Epidermal melanocyte (primary cell): ENCODE data around the gene FCGBP.
"Not testable (repeated sequence)": the region's sequence is repeated elsewhere in the genome, so short reads cannot be mapped to it uniquely, and the experiment has no call there.

Experiments
- DNase-seq: peaks from one replicate; pipeline ENCODE4 v3.0.0; 2011; ENCODE audit warnings: low spot score; ENCODE audit not compliant: insufficient read length

The FCGBP gene

DNA sequence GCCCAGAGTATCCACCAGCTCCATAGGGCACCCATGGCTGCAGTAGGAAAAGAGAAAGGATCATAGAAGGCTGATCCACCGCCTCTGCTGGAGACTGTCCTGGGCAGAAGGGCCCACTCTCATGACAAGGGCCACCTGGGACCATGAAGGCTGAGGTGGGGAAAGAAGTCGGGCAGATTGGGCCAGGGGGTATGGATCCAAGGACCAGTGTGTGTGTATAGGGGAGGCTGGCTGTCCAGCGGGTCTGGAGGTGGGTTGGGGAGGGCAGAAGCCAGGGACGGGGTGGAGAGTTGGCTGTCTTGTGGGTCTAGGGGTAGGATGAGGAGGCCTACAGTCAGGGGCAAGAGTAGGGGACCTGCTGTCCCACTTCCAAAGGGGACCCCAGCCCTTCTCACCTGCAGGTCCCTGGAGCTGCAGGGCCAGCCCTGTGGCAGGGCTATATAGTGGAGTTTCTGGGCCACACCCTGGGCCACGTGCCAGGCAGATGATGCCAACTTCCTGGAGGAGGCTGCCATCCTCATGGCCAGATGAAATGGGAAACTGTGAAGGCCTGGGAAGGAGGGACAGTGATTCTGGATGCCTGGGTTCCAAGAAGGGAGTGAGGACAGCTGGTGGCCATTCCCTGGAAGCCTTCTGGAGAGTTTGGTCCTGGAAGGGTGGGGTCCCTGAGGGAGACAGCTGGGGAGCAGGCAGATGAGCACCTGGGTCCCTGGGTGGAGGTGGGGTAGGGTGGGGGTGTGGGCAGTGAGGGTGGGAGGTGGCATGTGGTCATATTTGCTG, at the start of gene FCGBP:
Gene FCGBP (minus strand): TSS at position 51 of the 780 bp plus-strand sequence.
- DNase-seq = no peak

DNA sequence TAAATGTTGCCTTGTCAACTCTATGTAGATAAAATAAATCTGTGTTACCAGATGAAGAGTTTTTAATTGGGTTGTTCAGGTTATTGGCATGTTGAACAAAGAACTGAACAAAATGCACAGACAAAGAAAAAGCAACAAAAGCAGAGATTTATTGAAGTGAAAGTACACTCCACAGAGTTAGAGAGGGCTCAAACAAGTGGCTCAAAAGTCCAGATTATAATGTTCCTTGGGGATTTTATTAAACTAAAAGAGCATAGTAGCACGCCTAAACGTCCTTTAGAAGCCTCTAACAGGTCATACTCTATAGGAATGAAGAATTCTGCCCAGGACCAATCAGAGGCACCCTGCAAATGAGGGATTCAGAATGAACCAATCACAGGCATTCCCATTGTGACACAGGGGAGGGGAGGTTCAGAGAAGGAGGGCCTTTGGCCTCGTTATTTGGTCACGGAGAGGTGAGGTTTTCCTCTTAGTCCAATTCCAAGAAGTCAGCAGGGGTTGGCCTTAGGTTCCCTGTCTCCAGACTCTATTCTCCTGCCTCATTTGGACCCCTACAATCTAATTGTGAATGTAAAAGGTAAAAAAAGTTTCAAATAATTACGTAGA, 49.4 kb upstream of the FCGBP start:
- DNase-seq = no peak

DNA sequence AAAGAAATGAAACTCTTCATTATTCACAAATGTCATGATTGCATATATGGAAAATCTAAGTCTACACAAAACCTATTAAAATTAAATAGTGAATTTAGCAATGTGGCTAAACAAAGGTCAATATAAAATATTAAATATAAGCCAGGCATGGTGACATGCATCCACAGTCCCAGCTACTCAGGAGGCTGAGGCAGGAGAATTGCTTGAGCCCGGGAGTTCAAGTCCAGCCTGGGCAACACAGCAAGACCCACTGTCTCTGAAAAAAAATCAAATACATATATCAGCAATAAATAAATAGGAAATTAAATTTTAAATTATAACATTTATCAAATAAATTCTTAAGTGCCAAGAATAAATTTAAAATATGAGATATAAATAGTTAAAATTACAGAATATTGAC, 48.4 kb upstream of the FCGBP start:
- no peak for DNase-seq

DNA sequence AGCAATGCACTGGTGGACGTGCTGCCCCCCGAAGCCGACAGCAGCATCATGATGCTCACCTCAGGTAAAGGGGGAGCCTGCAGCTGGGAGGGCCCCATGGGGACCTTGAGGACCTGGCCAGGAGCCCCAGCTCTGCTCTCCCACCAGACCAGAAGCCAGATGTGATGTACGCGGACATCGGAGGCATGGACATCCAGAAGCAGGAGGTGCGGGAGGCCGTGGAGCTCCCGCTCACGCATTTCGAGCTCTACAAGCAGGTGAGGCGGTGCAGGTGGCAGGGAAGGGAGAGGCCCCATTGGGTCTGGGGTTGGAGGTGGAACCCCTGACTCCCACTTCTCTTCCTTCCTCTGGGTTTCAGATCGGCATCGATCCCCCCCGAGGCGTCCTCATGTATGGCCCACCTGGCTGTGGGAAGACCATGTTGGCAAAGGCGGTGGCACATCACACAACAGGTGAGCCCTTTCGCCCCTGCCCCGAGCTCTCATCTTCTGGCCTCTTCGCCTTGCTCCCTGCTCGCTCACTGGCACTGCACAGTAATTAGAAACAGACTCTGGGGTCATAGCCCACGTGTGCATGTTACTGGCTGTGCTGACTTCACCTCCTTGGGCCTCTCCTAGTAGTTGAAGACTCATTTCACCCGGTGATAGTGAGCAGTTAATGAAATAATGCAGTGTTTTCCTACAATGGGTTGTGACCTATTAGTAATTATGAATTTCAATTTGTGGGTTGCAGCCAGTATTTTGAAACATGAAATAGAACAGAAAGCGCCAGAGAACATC, 40.1 kb upstream of the FCGBP start:
- DNase-seq = no peak

DNA sequence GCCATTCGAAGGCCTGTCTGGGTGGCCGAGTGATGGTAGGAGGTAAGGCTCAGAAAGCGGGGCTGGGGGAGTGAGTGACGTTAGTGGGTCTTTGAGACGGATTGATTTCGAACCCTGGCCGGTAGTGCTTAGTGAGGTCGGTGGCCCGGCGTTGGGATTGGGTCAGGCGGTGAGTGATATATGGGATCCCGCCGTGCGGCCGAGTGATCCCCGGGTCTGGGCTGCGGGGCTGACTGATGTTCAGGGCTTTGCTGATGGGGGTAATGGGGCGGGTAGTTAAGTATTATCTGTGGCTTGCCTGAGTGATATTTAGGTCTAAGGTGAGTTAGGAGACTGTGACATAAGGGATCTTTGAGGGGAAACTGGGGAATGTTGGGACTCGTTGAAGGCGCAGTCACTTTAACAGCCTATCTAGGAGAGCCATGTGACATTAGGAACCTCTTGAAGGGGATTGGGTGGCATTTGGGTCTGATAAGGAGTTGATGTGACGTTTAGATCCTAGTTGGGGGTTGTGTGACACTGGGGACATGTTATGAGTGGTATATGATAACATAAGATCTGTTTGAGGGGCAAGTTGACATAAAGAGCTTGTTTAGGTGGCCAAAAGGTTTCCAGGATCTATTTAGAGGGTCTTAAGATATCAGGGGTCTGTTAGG, 37.1 kb upstream of the FCGBP start:
- no peak for DNase-seq

DNA sequence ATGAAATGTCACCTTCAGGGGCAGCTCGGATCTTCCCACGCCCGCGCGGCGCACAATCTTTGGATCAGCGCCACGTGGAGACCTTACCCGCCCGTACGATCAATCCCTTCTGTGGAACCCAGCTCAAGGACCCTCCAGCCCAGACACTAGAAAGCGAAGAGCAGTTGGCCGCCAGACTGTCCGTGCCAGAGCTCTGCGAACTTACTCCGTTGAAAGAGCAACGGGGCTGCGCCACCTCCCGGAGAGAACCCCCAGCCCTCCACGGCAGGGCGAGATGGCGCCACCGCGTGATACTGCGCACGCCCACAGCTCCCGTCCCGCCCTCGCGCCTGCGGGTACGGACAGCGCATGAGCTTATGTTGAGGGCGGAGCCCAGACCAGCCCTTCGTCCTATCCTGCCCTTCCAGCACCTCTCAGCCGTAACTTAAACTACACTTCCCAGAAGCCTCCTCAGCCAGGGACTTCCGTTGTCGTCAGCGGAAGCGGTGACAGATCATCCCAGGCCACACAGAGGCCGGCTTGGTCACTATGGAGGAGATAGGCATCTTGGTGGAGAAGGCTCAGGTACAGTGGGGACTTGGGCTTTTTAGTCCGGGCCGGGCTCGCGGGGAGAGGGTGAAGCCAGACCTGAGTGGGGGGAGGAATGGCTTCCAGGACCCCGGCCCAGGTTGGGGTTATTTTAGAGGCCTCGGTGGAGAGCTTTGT, 36.4 kb upstream of the FCGBP start, which contains the start of gene PSMC4:
Gene PSMC4 (plus strand): TSS at position 491 of the 705 bp plus-strand sequence. CDS start 38 bp downstream, at position 529.
- DNase-seq = peak; percentile 89

DNA sequence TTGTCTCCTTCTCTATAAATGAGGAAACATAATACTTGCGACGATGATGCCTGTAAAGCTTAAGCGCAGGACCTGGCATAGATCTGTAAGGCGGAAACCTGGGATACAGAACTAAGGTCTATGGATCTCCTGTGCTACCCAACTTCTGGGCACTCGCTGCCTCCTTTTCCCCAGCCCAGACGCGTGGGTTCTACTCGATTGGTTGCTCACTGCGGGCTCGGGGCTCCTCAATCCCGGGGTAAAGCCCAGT, 35.9 kb upstream of the FCGBP start:
- no peak for DNase-seq

DNA sequence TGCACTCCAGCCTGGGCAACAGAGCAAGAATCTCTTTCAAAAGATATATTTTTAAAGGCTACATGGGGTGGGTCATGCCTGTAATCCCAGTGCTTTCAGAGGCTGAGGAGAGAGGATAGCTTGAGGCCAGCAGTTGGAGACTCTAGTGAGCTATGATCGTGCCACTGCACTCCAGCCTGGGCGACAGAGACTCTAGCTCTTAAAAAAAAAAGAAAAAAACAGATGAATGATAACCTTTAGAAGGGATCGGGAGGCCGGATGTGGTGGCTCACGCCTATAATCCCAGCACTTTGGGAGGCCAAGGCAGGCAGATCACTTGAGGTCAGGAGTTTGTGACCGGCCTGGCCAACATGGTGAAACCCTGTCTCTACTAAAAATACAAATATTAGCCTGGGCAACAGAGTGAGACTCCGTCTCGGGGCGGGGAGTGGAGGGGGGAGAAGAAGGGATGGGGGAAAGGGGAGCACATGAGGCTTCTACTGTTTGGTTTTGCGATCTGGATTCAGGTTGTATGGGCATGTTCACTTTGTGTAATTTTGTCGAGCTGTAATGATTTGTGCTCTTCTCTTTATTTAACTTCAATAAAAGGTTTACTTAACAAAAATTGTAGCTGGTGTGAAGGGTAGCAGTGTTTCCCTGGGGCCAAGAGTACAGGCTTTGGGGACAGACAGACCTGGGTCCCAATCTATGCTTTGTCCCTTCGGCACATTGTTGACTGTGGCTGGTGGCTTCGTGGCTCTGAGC, 35.4 kb upstream of the FCGBP start:
- DNase-seq = no peak

DNA sequence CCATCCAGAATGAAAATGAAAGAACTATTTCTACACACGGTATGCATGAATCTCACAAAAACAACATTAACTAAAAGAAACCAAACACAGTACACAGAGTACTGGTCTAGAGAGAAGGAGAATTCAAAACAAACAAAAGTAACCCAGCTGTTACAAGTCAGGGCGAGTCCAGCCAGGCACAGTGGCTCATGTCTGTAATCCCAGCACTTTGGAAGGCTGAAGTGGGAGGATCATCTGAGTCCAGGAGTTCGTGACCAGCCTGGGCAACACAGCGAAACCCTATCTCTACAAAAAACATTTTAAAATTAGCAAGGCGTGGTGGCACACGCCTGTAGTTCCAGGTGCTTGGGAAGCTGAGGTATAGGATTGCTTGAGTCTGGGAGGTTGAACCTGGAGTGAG, 34.8 kb upstream of the FCGBP start:
- no peak for DNase-seq

DNA sequence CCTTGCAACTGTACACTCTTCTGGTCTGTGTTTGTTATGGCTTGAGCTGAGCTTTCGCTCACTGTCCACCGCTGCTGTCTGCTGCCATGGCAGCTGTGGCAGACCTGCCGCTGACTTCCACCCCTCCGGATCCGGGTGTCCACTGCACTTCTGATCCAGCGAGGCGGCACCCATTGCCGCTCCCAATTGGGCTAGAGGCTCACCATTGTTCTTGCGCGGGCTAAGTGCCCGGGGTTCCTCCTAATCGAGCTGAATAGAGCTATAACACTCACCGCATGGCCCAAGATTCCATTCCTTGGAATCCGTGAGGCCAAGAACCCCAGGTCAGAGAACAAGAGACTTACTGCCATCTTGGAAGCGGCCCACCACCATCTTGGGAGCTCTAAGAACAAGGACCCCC, 34.4 kb upstream of the FCGBP start:
- no peak for DNase-seq

DNA sequence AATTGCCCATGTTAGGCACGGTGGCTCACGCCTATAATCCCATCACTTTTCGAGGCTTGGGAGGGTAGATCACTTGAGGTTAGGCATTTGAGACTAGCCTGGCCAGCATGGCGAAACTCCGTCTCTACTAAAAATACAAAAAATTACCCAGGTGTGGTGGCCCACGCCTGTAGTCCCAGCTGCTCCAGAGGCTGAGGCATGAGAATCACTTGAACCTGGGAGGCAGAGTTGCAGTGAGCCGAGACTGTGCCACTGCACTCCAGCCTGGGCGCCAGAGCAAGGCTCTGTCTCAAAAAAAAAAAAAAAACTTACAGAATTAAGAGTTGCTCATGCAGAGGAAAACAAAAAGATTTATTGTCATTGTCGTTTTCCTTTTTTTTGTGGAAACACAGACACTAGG, 33.1 kb upstream of the FCGBP start:
- no peak for DNase-seq

DNA sequence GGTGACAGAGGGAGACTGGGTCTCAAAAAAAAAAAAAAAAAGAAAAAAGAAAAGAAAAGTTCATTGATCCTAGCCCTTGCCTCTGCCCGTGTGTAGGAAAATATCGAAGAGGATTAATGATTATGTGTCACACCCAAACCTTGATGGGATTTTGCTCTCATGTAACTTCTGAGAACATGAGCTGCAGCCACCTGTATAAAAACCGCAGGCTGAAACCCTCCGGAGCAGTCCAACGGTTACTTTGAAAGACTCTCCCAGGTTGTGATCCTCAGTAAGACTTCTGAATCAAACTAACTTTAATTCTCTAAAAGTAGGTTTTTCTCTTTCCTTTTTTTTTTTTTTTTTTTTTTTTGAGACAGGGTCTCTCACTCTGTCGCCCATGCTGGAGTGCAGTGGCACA, 32.2 kb upstream of the FCGBP start:
- no peak for DNase-seq

DNA sequence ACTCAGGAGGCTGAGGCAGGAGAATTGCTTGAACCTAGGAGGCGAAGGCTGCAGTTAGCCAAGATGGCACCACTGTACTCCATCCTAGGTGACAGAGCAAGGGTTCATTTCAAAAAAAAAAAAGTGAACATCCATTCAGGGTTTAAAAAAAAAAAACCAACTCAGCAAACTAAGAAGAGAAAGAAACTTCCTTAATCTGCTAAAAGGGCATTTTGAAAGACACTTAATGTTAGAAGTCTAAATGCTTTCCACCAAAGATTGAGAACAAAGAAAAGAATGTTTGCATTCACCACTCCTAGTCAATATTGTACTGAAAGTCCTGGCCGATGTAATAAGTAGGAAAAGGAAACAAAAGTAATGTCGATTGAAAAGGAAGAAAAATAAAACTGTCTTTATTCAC, 29.5 kb upstream of the FCGBP start:
- DNase-seq = no peak

DNA sequence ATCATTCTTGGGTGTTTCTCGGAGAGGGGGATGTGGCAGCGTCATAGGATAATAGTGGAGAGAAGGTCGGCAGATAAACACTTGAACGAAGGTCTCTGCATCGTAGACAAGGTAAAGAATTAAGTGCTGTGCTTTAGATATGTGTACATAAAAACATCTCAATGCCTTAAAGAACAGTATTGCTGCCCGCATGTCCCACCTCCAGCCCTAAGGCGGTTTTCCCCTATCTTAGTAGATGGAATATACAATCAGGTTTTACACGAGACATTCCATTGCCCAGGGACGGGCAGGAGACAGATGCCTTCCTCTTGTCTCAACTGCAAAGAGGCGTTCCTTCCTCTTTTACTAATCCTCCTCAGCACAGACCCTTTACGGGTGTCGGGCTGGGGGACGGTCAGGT, 25.0 kb upstream of the FCGBP start:
- not testable (repeated sequence) for DNase-seq

DNA sequence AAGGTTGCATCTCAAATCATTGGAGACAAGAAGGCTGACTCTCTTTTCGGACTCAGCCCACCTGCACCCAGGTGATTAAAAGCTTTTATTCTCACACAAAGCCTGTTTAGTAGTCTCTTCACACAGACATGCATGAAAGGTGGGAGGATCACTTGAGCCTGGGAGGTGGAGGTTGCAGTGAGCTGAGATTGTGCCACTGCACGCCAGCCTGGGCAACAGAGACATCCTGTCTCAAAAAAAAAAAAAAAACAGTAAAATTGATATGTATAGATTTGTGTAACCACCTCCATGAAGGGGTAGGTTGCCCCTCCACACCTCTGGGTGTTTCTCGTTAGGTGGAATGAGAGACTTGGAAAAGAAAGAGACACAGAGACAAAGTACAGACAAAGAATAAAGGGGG, 24.5 kb upstream of the FCGBP start:
- not testable (repeated sequence) for DNase-seq

DNA sequence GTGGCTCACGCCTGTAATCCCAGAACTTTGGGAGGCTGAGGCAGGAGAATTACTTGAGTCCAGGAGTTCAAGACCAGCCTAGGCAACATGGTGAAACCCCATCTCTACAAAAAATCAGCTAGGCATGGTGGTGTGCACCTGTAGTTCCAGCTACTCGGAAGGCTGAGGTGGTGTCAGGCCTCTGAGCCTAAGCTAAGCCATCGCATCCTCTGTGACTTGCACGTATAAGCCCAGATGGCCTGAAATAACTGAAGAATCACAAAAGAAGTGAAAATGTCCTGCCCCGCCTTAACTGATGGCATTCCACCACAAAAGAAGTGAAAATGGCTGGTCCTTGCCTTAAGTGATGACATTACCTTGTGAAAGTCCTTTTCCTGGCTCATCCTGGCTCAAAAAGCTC, 23.5 kb upstream of the FCGBP start:
- not testable (repeated sequence) for DNase-seq

DNA sequence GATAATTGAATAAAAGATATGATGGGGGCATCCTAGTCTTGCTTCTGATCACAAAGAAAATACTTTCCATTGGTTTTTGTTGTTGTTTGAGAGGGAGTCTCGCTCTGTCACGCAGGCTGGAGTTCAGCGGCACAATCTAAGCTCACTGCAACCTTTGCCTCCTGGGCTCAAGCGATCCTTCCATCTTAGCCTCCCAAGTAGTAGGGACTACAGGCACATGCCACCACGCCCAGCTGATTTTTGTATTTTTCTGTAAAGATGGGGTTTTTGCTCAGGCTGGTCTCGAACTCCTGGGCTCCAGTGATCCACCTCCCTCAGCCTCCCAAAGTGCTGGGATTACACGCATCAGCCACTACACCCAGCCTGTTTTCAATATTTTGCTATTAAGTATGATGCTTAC, 19.5 kb upstream of the FCGBP start:
- DNase-seq = no peak

DNA sequence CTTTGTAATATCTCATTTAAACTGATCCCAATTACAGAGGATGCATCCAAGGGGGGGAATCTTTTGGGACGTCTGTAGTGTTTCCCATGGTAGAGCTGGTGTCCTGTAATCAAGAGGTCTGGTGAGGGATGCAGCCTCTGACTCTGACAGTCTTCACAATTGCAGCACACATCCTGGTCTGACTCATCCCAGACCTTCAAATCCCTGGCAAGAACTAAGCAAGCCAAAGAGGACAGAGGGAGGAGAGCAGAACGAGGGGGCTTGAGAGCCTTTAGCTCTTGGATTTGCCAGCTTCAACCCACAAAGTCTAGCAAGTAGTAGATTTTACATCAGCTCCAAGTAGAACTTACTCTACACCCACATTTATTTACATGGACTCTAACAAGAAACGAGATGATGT, 17.3 kb upstream of the FCGBP start:
- no peak for DNase-seq

DNA sequence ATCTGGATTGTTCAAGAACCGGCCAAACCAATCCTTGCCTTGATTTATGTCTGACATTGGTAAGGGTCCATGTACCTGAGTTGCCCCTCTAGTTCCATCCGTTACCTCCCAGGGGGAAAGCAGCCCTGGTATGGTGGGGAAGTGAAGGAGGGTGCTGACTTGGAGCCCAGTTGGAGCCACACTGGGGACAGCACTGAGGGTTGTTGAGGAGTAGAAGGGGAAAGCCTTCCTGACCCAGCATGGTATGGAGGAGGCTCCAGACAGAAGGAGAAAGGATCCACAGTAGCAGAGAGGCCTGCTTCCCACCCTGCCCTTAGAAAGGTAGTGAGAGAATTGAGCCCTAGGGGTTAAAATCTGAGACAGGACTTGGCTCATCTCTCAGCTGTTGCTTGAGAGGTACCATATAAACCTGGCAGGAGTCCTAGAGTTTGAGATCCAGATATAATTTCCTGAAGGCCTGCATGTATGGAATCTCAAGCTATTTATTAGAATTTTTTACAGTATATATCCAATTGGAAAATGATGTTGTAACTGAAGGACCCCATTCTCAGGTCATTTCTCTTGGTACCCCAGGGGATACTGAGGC, 16.7 kb upstream of the FCGBP start:
- DNase-seq = no peak

DNA sequence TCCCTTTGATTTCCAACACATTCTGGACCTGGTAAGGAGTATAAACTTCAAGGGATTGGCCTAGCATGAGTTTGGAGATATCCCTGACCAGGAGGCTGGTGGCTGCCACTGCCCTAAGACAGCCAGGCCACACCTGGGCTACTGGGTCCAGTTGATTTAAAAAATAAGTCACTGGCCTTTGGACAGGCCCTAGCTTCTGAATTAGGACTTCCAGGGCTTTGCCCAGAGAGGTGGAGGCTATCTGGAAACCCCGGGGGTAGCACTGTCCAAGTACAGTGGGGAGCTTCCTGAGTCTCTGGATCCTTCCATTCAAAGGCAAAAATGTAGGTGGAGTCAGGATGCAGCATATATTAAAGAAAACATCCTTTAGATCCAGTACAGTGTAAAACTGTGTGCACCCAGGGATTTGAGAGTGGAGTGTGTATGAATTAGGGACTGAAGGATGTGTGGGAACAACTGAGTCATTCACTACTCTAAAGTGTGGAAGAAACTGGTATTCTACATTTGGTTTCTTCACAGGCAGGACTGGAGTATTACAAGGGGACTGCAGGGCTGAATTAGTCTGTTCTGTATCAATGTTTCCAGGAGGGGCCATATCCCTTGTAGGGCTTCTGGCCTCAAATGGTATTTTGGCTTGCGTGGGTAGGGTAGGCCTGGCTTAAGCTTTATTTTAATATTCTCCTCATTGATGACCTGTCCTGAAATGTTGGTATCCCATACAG, 14.8 kb upstream of the FCGBP start:
- no peak for DNase-seq
